Smooth muscle cell (in vitro differentiated cells): ENCODE results near the gene SLC66A2. TPM values are rescaled to one million over a fixed set of nuclear protein-coding genes. Genes with fewer than 3 reads are reported as not detected.

Source experiments
- DNase-seq: peaks from one replicate; lab custom pipeline; 2025; ENCODE audit not compliant: unreplicated experiment; lab: John Stamatoyannopoulos, UW
- H2AFZ ChIP-seq: fragments of 200-600 bp; sonication (generic); 2 replicates; pipeline ENCODE4 v1.6.0; 2016; ENCODE audit warnings: antibody characterized with exemption, low read depth, mild to moderate bottlenecking
- H3F3A ChIP-seq: fragments of 200-600 bp; sonication (generic); 2 replicates; pipeline ENCODE4 v1.6.0; 2017; ENCODE audit warnings: antibody characterized with exemption, low read depth
- H3K27ac ChIP-seq: fragments of 200-600 bp; sonication (generic); 2 replicates; pipeline ENCODE4 v1.5.1; 2016; ENCODE audit warnings: low read depth, mild to moderate bottlenecking
- H3K27me3 ChIP-seq: fragments of 200-600 bp; sonication (generic); 2 replicates; pipeline ENCODE4 v1.6.1; 2016; ENCODE audit warnings: low read depth, mild to moderate bottlenecking
- H3K36me3 ChIP-seq: fragments of 200-600 bp; sonication (generic); 2 replicates; pipeline ENCODE4 v1.5.1; 2016; ENCODE audit warnings: low read depth
- H3K4me1 ChIP-seq: fragments of 200-600 bp; sonication (generic); 2 replicates; pipeline ENCODE4 v1.5.1; 2016; ENCODE audit warnings: low read depth
- H3K4me2 ChIP-seq: fragments of 200-600 bp; sonication (generic); 2 replicates; pipeline ENCODE4 v1.6.0; 2016; ENCODE audit warnings: mild to moderate bottlenecking
- H3K4me3 ChIP-seq: fragments of 200-600 bp; sonication (generic); 2 replicates; pipeline ENCODE4 v1.5.1; 2016; ENCODE audit warnings: mild to moderate bottlenecking
- H3K79me2 ChIP-seq: fragments of 200-600 bp; sonication (generic); 2 replicates; pipeline ENCODE4 v1.6.0; 2016; ENCODE audit warnings: low read depth, mild to moderate bottlenecking
- H3K9ac ChIP-seq: fragments of 200-600 bp; sonication (generic); 2 replicates; pipeline ENCODE4 v1.6.0; 2016; ENCODE audit warnings: low read depth
- H3K9me3 ChIP-seq: fragments of 200-600 bp; sonication (generic); replicated peaks from 2 replicates; pipeline ENCODE4 v1.5.1; 2016; ENCODE audit warnings: low read depth
- H4K20me1 ChIP-seq: fragments of 200-600 bp; sonication (generic); 2 replicates; pipeline ENCODE4 v1.6.0; 2016; ENCODE audit warnings: low read depth
- CTCF ChIP-seq: fragments of 200-600 bp; sonication (generic); IDR thresholded peaks from 2 replicates; pipeline ENCODE4 v1.5.1; 2017; ENCODE audit warnings: borderline replicate concordance, mild to moderate bottlenecking, antibody characterized with exemption; ENCODE audit not compliant: insufficient read depth, poor library complexity, severe bottlenecking
- WGBS: methylation state at CpG from one replicate; pipeline ENCODE4 v1.1.7; 2016; ENCODE audit warnings: low lambda C conversion rate; 5-methylcytosine and 5-hydroxymethylcytosine counted together
- polyA plus RNA-seq: library from polyadenylated mRNA; unstranded; fragments of >200 nt; fragmentation: Nextera tagmentation; extraction: Ambion mirVana; gene quantifications from 2 replicates; pipeline ENCODE4 v1.2.1, GENCODE V29; 2016
- total RNA-seq: library from RNA; depleted of rRNA; stranded (reverse); fragments of >200 nt; gene quantifications from 2 replicates; pipeline ENCODE4 v1.2.3, GENCODE V29; 2014

Gene SLC66A2
- total and polyA plus RNA-seq, 2 experiments from 2014 or later = 23.6 to 37.9 TPM

GRCh38 chr18:79921984-79922965 lies 29.2 kb downstream of the SLC66A2 start:
- Histone ChIP-seq H3K9ac (no peak overlapping the region), H4K20me1 (peaks cover 36% of the 10 kb centered on the region), H3F3A (no peaks in the 10 kb centered on the region), H3K27ac (no peak overlapping the region), H3K79me2 (no peaks in the 10 kb centered on the region), H3K36me3 (no peaks in the 10 kb centered on the region), H3K4me1 (peaks cover 4% of the 10 kb centered on the region), H2AFZ (no peak overlapping the region), H3K9me3 (no peaks in the 10 kb centered on the region), H3K4me2 (no peak overlapping the region), H3K27me3 (no peaks in the 10 kb centered on the region), H3K4me3 (no peak overlapping the region)
- WGBS = over 99% methylated on average over 22 of the region's 24 CpGs
- DNase-seq = no peak
- TF ChIP-seq CTCF = no peak

GRCh38 chr18:79919089-79919488 lies 32.4 kb downstream of the SLC66A2 start:
- H3K4me3 ChIP-seq = no peak overlapping the region

GRCh38 chr18:79918615-79919011 lies 32.8 kb downstream of the SLC66A2 start:
- DNase-seq = no peak
- WGBS = 99% methylated on average over 18 of the region's 20 CpGs
- no peaks in the 10 kb centered on the region for H3K79me2 ChIP-seq

More at GRCh38 chr18:79919089-79919488, 32.4 kb downstream of the SLC66A2 start:
- Histone ChIP-seq H3F3A (no peaks in the 10 kb centered on the region), H2AFZ (no peak overlapping the region), H3K79me2 (no peaks in the 10 kb centered on the region), H3K27ac (no peak overlapping the region), H3K36me3 (no peaks in the 10 kb centered on the region), H3K9ac (no peak overlapping the region), H4K20me1 (peaks cover 12% of the 10 kb centered on the region), H3K4me2 (no peak overlapping the region), H3K9me3 (no peaks in the 10 kb centered on the region), H3K4me1 (no peaks in the 10 kb centered on the region), H3K27me3 (no peaks in the 10 kb centered on the region)
- 96% methylated on average over 19 of the region's 19 CpGs for WGBS
- DNase-seq = no peak
- TF ChIP-seq CTCF = no peak

More at GRCh38 chr18:79918615-79919011, 32.8 kb downstream of the SLC66A2 start:
- H3K27me3 ChIP-seq = no peaks in the 10 kb centered on the region
- H3K9ac ChIP-seq = no peak overlapping the region
- no peaks in the 10 kb centered on the region for H3K9me3 ChIP-seq
- H4K20me1 ChIP-seq = peaks cover 14% of the 10 kb centered on the region
- no peak for TF ChIP-seq CTCF
- H3K4me3 ChIP-seq = no peak overlapping the region
- H3K36me3 ChIP-seq = no peaks in the 10 kb centered on the region
- no peaks in the 10 kb centered on the region for H3K4me1 ChIP-seq
- no peak overlapping the region for H2AFZ ChIP-seq
- H3K27ac ChIP-seq = no peak overlapping the region
- no peaks in the 10 kb centered on the region for H3F3A ChIP-seq
- no peak overlapping the region for H3K4me2 ChIP-seq
